T-helper 1 cell treated with Interleukin-12 subunit alpha and Interleukin-12 subunit beta and Interleukin-4 antibody, amounts not matched to agents 30 ng/mL and 1 ng/mL, for 36 hours (primary cell): ENCODE data around the gene CCDC91. TPM values are rescaled to one million over a fixed set of nuclear protein-coding genes. Genes with fewer than 3 reads are reported as not detected.

Experiments used
- intact Hi-C: fragments of 100-400 bp; cut with micrococcal nuclease; formaldehyde crosslinking; loops from one replicate; pipeline ENCODE4 v1.15.1; 2024
- total RNA-seq: library from RNA; stranded (reverse); gene quantifications from 2 replicates; pipeline ENCODE4 v1.2.3, GENCODE V29; 2022

Gene CCDC91
- total RNA-seq, 1 donor from 2014 or later: 20.6 TPM

GRCh38 chr12:28512876-28513275 is 322.6 kb downstream of the CCDC91 start:
- intact Hi-C loops: no loop called here

GRCh38 chr12:28513983-28514382 is 323.7 kb downstream of the CCDC91 start:
- intact Hi-C loops: no loop called here

DNA sequence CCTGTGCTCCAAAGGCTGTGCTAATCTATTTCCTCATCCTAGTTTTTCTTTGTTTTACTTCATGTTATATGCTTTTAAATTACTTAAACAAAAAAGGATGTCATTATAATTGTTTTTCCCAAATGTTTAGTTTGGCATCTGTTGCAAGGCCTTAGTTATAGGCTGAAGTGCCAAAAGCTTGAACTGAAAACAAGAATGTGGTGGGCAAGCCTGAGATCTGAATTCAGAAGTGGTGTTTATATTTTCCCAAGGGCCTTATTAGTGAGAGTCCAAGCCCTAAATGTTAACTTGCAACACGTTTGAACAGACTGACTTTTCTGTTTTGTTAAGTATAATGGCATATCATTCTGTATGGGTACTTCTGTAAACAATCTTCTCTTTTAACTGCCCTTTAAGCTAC is 326.8 kb downstream of the CCDC91 start:
- intact Hi-C loops: no loop called here

DNA sequence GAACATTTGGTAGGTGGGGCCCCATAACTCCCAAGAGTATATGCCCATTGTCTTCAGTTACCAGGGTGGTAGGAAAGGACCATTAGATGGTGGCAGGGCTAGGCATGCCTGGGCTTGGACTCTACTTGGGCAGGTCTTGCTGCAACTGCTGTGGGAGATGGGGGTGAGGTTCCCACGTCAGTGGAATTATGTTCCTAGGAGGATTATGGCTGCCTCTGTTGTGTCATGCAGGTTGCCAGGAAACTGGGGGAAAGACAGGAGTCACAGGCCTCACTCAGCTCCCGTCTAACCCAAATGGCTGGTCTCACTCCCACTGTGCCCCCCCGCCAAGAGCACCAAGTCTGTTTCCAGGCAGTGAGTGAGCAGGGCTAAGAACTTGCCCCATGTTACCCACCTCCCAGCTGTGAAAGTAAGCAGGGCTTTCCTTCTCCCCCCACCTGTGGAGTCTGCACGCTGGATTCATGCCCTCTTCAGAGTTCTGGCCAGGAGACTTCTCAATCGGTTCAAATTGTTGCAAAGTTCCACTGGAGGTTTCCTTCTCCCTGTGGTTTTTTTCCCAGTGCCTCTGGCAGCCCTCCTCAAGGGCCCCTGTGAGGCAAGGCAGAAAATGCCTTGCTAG is 337.5 kb downstream of the CCDC91 start:
- intact Hi-C loops: no loop called here

DNA sequence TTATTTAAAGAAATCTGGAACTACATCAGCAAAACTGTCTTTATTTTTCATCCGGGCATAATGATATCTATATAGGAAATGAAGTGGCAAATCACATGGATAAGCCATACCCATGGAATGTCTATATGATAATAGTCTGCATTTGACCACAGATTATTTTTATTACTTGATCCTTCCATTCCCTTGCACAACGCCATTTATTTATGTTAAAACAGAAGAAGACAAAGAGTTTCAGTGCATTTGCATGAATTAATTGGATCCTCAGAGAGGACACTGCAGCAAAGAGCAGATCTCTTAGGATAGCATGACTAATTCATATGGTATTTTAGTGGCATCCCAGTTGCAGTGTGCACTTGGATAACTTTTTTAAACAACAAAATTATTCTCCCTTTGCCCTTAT is 345.0 kb downstream of the CCDC91 start:
- intact Hi-C loops: no loop called here

GRCh38 chr12:28536088-28536487 is 345.8 kb downstream of the CCDC91 start:
- intact Hi-C loops: no loop called here

- intact Hi-C loops: no loop called here
These were observed 347.2 kb downstream of the CCDC91 start for GRCh38 chr12:28537474-28537873.

GRCh38 chr12:28539691-28540323 is 349.6 kb downstream of the CCDC91 start:
- intact Hi-C loops: no loop called here

GRCh38 chr12:28540324-28540714 is 350.1 kb downstream of the CCDC91 start:
- intact Hi-C loops: no loop called here

DNA sequence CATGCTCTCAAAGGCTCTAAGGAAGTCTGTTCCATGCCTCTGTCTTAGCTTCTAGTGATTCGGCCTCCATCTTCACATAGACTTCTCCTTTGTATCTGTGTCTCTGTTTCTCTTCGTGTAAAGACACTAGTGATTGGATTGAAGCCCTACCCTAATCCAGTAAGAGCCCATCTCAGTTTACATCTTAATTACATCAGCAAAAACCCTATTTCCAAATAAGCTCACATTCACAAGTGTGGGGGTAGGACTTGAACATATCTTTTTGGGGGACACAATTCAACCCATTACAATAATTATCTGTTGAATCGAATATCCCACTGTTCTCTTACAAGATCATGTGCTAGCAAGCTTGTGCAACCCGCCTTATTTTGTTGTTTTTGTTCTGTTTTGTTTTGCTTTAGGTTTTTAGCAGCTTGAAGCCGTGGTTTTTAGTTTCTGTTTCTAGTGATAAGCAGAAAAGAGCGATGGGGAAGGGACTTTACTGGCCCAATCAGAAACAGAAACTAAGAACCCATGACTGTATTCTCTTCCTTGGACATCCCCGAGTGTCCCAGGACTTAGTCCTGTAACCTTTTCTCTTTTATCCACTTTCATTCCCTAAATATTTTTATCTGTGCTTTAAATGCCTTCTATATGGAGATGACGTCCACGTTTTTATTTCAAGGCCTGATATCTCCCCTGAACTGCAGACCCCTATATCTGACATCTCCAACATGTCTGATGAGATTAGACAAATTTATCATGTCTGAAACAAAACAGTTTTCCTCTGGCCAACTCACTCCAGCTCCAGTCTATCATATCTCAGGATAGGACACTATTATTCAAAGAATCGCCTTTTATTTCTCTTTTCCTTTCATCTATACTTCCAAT is 353.0 kb downstream of the CCDC91 start:
- intact Hi-C loops: loop anchor here (1.0 to 2.0 kb wide), 3 partner anchors 290 to 838 kb away; partner anchors contain the start of genes CCDC91 and ERGIC2

DNA sequence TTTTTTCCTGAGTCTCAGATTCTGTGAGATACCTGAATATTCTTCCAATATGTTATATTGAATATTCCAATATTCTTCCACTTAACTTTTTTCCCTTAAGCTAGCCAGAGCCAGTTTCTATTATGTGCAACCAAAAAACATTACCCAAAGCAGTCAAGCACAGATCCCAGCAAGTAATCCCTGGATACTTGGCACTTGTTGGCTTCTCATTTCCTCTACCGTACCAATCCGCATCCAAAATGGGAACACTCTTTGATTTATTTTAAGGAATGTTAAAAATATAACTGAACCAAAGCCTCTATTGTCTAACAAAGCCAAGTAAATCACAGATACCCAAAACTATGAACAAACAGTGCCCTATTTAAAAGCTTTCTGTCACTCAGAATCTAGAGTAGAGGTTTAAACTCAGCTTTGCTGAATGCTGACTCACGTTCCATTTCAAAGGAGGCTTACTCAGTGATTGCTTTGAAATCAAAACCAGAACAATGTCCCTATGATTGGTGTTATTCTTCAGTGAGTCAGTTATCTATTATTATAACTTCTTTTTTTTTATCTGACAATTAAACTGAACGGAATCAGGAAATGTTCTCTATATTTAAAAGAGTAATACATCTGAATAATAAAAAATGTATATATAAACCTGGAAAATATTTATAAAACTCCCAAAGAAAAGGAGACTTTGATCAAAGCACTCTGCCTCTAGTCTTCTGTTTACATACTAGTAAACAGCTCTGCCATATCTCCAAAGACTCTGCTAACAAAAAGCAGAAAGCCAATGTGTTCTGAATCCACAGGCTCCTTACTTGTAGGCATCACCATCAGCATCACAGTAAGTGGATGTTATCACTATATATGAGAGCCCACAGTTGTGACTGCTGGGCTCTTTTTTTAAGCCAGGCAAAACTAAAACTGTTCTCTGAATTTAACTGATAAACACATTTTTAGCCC is 360.8 kb downstream of the CCDC91 start:
- intact Hi-C loops: no loop called here

- intact Hi-C loops: no loop called here
These were observed 362.2 kb downstream of the CCDC91 start for GRCh38 chr12:28552251-28552970.

GRCh38 chr12:28555748-28556147 is 365.5 kb downstream of the CCDC91 start:
- intact Hi-C loops: no loop called here

- intact Hi-C loops: no loop called here
These were observed 368.0 kb downstream of the CCDC91 start for GRCh38 chr12:28558250-28558649.

- intact Hi-C loops: no loop called here
These were observed 373.0 kb downstream of the CCDC91 start for GRCh38 chr12:28563286-28563685.

GRCh38 chr12:28563936-28564335 is 373.7 kb downstream of the CCDC91 start:
- intact Hi-C loops: no loop called here

GRCh38 chr12:28568118-28568517 is 377.9 kb downstream of the CCDC91 start:
- intact Hi-C loops: no loop called here

DNA sequence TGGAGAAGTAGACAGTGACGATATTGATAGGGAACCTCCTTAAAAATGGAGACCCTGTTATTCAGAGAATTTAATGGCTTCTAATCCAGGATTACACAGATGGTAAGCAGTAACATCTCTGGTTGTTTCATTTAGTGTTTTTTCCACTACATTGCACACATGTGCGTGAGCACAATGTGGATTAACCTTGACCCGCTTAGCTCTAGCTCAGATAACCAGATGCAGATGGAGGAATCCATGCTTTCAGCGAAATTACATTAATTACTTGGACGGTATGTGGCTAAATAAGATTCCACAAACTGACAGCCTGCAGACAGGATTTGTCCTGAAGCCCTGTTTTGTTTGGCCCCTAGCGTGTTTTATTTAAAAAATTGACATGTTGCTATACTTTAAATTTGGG is 378.4 kb downstream of the CCDC91 start:
- intact Hi-C loops: no loop called here

DNA sequence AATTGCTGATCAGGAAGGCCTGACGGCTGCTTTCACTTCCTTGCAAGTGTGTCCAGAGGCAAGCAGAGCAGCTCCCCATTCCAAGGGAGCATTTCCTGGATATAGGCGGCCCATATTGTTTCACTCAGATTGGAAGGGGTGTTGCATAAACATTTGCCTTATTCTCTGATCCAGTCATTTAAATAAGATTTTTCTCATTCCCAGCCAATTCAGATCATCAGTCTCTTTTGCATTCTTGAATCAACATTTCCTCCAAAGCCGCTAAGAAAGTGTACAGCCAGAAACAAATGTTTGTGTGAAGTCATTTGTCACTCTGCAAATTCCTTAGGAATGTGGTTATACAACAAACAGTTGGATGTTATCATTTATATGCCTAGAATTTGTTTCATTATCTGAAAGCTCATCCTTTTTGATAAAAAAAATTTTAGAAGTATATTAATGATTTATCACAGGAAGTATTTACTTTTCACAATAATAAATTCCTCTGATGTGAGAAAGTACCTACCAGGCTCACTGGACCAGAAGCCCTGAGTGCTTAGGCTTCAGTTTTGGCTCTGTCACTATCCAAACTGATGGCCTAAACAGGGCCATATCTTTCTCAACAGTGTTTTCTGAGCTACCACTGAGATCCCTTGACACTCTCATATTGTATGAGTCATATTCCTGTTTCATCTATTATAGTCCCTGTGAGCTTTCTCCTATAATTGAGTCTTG is 379.6 kb downstream of the CCDC91 start:
- intact Hi-C loops: no loop called here

DNA sequence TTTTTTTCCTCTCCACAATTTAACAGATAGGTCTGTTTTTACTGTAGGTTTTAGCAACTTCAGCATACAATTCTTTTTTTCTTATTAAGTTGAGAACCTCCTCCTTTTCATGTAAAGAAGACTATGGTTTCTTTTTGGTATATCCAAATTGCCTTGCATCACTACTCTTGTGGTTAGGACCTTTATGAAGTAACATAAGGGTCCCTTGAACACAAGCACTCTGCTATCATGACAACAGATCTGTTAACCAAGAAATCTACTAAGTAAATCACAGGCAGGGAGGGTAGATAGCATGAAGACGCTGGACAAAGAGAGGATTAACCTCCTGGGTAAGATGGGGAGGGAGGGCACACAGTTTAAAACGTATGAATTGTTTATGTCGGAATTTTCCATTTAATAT is 380.6 kb downstream of the CCDC91 start:
- intact Hi-C loops: no loop called here
